ENCODE measurements around the gene DRG1.
"Not testable (repeated sequence)": the region's sequence is repeated elsewhere in the genome, so short reads cannot be mapped to it uniquely, and the experiment has no call there.

DRG1 gene

GRCh38 chr22:31442768-31443489, 43.5 kb downstream of the DRG1 start:
- DNase-seq = no peak

GRCh38 chr22:31443516-31443915, 44.1 kb downstream of the DRG1 start:
- DNase-seq = no peak

- DNase-seq = no peak
Measured at GRCh38 chr22:31445642-31446041, 46.2 kb downstream of the DRG1 start.

- DNase-seq = no peak
Measured at GRCh38 chr22:31446208-31446607, 46.8 kb downstream of the DRG1 start.

GRCh38 chr22:31446767-31447166, 47.4 kb downstream of the DRG1 start:
- DNase-seq = no peak

- DNase-seq = no peak
Measured at GRCh38 chr22:31447337-31447736, 47.9 kb downstream of the DRG1 start.

GRCh38 chr22:31448382-31448781, 49.0 kb downstream of the DRG1 start:
- no peak for DNase-seq

- DNase-seq = no peak
Measured at GRCh38 chr22:31449506-31449905, 50.1 kb downstream of the DRG1 start.

- no peak for DNase-seq
Measured at GRCh38 chr22:31451709-31452571, 52.5 kb downstream of the DRG1 start.

GRCh38 chr22:31461699-31462098, 62.3 kb downstream of the DRG1 start:
- no peak for DNase-seq

- DNase-seq = no peak
Measured at GRCh38 chr22:31465307-31465706, 65.9 kb downstream of the DRG1 start.

- DNase-seq = no peak
Measured at GRCh38 chr22:31474743-31475142, 75.3 kb downstream of the DRG1 start.

GRCh38 chr22:31475800-31476199, 76.4 kb downstream of the DRG1 start:
- no peak for DNase-seq

GRCh38 chr22:31477329-31477728, 77.9 kb downstream of the DRG1 start:
- no peak for DNase-seq

GRCh38 chr22:31481129-31481528, 81.7 kb downstream of the DRG1 start:
- no peak for DNase-seq

- DNase-seq = not testable (repeated sequence)
Measured at GRCh38 chr22:31482470-31482869, 83.1 kb downstream of the DRG1 start.
